HG03139 (cell line): ENCODE data around the gene RAB14.

Experiments used
- ATAC-seq: cut with Tn5 transposase; IDR thresholded peaks from one replicate; pipeline ENCODE4 v1.9.1; 2021; ENCODE audit not compliant: unreplicated experiment

The RAB14 gene

GRCh38 chr9:121220996-121221663 lies 19.5 kb upstream of the RAB14 start:
- no peak for ATAC-seq

- no peak for ATAC-seq
Measured at GRCh38 chr9:121219530-121219929, 17.9 kb upstream of the RAB14 start.

GRCh38 chr9:121218357-121219027 lies 16.8 kb upstream of the RAB14 start:
- no peak for ATAC-seq

- peak; percentile 68 for ATAC-seq
Measured at GRCh38 chr9:121217609-121218292, 16.1 kb upstream of the RAB14 start.

- no peak for ATAC-seq
Measured at GRCh38 chr9:121216271-121216805, 14.7 kb upstream of the RAB14 start.

- no peak for ATAC-seq
Measured at GRCh38 chr9:121214005-121214404, 12.3 kb upstream of the RAB14 start.

GRCh38 chr9:121213136-121213806 lies 11.6 kb upstream of the RAB14 start:
- peak; percentile 42 for ATAC-seq

GRCh38 chr9:121210536-121210935 lies 8.9 kb upstream of the RAB14 start:
- no peak for ATAC-seq

GRCh38 chr9:121207371-121207940 lies 5.8 kb upstream of the RAB14 start:
- ATAC-seq, result peak; percentile 87

- peak; percentile 20 for ATAC-seq
Measured at GRCh38 chr9:121206516-121207370, 5.1 kb upstream of the RAB14 start.

GRCh38 chr9:121204611-121205010 lies 2.9 kb upstream of the RAB14 start:
- no peak for ATAC-seq

GRCh38 chr9:121204121-121204520 lies 2.5 kb upstream of the RAB14 start:
- no peak for ATAC-seq

GRCh38 chr9:121201045-121201737 lies 478 bp downstream of the RAB14 start:
- peak; percentile 14 for ATAC-seq

GRCh38 chr9:121200356-121200755 lies 1.3 kb downstream of the RAB14 start:
- no peak for ATAC-seq

GRCh38 chr9:121199921-121200320 lies 1.7 kb downstream of the RAB14 start:
- no peak for ATAC-seq

- no peak for ATAC-seq
Measured at GRCh38 chr9:121198512-121199042, 3.1 kb downstream of the RAB14 start.

GRCh38 chr9:121197132-121197531 lies 4.5 kb downstream of the RAB14 start:
- no peak for ATAC-seq

- no peak for ATAC-seq
Measured at GRCh38 chr9:121196389-121196788, 5.3 kb downstream of the RAB14 start.

GRCh38 chr9:121194730-121195129 lies 6.9 kb downstream of the RAB14 start:
- no peak for ATAC-seq
